ENCODE data around the gene NAA80.

The NAA80 gene

GRCh38 chr3:50298836-50299637, at the start of gene NAA80, which contains the start of gene HYAL3:
TSS of gene NAA80 (minus strand) at chr3:50299405. CDS start at chr3:50297463, 1,942 bp downstream.
TSS of gene HYAL3 (minus strand) at chr3:50299405. CDS start at chr3:50295602, 3,803 bp downstream.
- DNase-seq (ENCODE audit: low read depth): peak; percentile 98

GRCh38 chr3:50347187-50347813, 48.1 kb upstream of the NAA80 start:
- DNase-seq (ENCODE audit: low read depth): peak; percentile 61

- DNase-seq (ENCODE audit: low read depth): peak; percentile 58
Measured at GRCh38 chr3:50345586-50346234, 46.5 kb upstream of the NAA80 start, which contains the start of gene ZMYND10. TSS of gene ZMYND10 (minus strand) at chr3:50345732. CDS start at chr3:50345579, 153 bp downstream.

GRCh38 chr3:50345008-50345407, 45.8 kb upstream of the NAA80 start:
- no peak for DNase-seq (ENCODE audit: low read depth)

GRCh38 chr3:50342813-50343633, 43.8 kb upstream of the NAA80 start:
- DNase-seq (ENCODE audit: low read depth): no peak

GRCh38 chr3:50341996-50342650, 42.9 kb upstream of the NAA80 start:
- DNase-seq (ENCODE audit: low read depth): no peak

- DNase-seq (ENCODE audit: low read depth): no peak
Measured at GRCh38 chr3:50341537-50341936, 42.3 kb upstream of the NAA80 start.

GRCh38 chr3:50340448-50341329, 41.5 kb upstream of the NAA80 start, which contains the start of gene RASSF1:
TSS of gene RASSF1 (minus strand) at chr3:50340836. CDS start at chr3:50340805, 31 bp downstream.
- DNase-seq (ENCODE audit: low read depth): peak; percentile 50

- no peak for DNase-seq (ENCODE audit: low read depth)
Measured at GRCh38 chr3:50340147-50340447, 40.9 kb upstream of the NAA80 start.

GRCh38 chr3:50339485-50340146, 40.4 kb upstream of the NAA80 start:
- DNase-seq (ENCODE audit: low read depth): no peak

- no peak for DNase-seq (ENCODE audit: low read depth)
Measured at GRCh38 chr3:50338965-50339364, 39.8 kb upstream of the NAA80 start.

GRCh38 chr3:50337175-50337861, 38.1 kb upstream of the NAA80 start:
- peak; percentile 92 for DNase-seq (ENCODE audit: low read depth)

- no peak for DNase-seq (ENCODE audit: low read depth)
Measured at GRCh38 chr3:50336452-50337174, 37.4 kb upstream of the NAA80 start.

GRCh38 chr3:50334339-50335075, 35.3 kb upstream of the NAA80 start:
- DNase-seq (ENCODE audit: low read depth): no peak

GRCh38 chr3:50333744-50334328, 34.6 kb upstream of the NAA80 start:
- DNase-seq (ENCODE audit: low read depth): no peak

GRCh38 chr3:50331364-50331907, 32.2 kb upstream of the NAA80 start:
- no peak for DNase-seq (ENCODE audit: low read depth)

GRCh38 chr3:50330330-50330729, 31.1 kb upstream of the NAA80 start:
- no peak for DNase-seq (ENCODE audit: low read depth)
